Measurements from ENCODE around the gene F7.

The F7 gene

GRCh38 chr13:113119822-113120189 is 14.2 kb downstream of the F7 start:
- DNase-seq = no peak

DNA sequence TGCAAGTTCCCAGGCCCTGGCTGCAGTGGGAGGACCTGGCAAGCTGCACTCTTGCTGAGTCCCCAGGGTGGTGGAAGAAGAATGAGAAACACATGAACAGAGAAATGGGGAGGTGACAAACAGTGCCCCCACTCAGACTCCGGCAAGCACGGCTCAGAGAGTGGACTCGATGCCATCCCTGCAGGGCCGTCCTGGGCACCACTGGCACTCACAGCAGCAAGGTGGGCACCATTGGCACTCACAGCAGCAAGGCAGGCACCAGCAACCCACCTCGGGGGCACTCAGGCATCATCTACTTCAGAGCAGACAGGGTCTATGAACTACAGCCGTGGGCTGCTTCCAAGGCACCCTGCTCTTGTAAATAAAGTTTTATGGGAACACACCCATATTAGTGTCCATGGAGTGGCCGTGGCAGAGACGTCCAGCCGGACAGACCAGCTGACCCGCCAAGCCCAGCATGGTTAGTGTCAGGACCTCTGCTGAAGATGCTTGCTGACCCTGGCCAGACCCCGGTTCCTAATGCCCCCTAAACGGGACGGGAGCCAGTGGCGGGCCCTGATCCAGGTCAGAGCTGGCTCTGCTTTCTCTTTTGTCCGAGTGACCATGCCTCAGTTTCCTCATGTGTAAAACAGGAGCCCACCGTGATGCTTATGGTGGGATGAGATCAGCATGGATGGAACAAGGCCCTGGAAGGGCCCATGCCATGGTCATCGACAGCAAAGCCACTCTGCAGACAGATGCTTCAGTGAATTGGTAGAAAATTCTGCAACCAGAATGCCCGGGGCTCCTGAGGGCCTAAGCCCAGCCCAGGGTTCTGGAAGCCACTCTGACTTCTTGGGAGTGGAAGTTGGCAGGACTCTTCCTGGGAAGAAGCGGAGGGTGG is 14.9 kb downstream of the F7 start:
- DNase-seq = no peak

DNA sequence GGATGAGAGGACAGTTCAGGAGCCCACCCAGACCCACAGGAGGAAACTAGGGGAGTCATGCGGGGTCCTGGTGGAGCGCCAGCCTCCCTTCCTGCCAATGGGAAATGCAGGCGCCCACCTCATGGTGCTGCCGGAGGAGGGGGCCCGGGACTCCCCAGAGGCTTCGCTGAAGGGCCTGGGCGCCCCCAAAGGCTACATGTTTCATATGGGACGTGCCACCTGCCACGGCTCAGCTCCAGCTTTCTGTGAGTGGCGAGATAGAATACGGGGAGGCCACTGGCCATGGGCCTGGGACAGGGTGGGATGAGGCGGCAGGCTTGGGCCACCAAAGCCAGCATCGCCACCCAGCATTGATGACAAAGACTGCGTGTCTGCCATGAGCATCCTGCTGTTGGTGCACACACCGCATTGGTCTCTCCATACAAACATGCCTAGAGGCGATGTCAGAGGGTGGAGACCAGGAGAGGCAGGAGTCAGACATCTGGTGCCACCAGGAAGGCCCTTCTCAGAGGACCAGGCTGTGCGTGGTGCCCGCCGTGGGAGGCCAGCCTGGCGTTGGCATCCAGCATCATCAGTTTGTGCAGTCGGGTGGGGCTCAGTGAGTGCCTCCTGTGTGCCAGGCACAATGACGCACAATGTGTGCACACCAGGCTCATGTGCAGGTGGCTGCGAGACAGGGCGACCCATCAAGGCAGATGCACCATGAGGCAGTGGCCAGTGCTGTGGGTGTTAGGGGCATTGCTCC is 15.8 kb downstream of the F7 start:
- DNase-seq = no peak

DNA sequence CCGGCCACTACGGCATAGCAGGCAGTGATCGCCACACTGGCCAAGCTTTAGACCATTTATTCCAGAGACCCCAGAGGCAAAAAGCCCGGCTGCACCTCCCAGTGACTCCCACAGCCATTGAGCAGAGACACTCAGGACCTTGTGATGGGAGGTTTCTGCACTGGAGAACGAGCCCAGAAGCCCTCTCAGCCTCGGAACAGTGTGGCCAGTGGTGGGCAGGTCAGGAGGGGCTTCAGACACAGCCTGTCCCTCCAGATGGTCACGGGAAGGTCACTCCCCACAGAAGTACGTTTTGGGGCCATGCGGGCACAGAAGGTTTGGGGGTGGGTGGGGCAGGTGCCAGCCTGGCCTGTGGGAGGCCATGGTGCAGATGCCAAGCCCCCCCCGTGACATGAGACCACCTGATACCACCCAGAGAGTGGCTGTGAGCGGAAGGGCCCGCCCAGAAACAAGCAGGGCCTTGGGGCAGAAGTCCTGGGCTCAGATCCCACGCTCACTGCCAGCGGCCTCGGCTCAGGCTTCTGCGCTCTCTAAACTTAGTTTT is 16.4 kb downstream of the F7 start:
- no peak for DNase-seq

DNA sequence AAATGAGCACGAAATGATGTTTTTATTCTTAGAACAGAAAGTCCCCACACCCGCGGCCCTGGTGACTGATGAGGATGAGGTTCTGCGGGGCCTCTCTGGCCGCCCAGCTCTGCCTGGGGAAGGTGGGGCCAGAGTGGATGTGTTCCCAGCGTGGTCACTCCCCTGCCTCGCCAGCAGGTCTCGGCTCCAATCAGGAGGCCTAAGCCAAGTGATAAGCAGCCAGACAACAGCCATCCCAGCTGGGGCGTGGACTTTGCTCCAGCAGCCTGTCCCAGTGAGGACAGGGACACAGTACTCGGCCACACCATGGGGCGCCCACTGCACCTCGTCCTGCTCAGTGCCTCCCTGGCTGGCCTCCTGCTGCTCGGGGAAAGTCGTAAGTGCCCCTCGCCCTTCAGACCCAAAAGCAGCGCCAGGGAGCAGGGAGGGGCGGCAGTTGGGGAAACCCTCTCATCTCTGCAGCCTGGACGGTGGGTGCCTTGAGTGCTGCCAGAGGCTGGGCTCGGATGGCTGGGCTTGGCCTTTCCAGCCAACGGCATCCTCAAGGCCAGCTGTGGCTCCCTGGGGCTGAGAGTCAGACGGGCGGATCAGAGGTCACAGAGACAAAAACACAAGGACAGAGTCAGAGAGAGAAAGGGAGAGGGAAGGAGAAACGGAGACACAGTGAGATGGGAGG is 17.1 kb downstream of the F7 start, which contains the start of gene F10:
Gene F10 (plus strand): TSS at position 250 of the 676 bp plus-strand sequence. CDS start 57 bp downstream, at position 307.
- DNase-seq = no peak

- no peak for DNase-seq
These were observed 17.9 kb downstream of the F7 start for GRCh38 chr13:113123226-113124201.

DNA sequence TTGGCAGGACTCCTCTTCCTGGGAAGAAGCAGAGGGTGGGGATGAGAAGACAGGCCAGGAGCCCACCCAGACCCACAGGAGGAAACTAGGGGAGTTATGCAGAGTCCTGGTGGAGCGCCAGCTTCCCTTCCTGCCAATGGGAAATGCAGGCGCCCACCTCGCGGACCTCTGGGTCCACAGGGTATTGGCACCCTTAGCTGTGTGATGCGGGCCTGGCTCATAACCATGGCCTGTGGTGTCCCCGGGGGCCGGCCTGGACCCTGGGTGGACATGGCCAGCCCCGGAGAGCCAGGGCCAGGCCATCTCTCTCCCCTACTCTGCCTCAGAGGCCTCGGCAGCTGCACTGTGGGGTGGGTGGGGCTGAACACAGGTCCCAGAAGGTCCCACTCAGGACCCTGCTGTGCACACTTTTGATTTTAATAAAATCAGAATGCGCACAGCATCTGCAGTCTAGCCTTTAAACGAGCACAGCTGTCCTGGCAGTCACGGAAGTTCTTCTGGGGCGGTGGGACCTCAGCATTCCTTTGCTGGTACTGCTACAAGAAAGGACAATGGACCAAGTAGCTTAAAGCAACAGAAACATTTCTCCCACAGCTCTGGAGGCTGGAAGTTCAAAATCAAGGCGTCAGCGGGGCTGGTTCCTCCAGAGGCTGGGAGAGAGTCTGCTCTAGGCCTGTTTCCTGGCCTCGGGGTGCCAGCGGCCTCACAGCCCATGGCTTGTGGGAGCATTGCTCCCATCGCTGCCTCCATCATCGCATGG is 18.8 kb downstream of the F7 start:
- no peak for DNase-seq

DNA sequence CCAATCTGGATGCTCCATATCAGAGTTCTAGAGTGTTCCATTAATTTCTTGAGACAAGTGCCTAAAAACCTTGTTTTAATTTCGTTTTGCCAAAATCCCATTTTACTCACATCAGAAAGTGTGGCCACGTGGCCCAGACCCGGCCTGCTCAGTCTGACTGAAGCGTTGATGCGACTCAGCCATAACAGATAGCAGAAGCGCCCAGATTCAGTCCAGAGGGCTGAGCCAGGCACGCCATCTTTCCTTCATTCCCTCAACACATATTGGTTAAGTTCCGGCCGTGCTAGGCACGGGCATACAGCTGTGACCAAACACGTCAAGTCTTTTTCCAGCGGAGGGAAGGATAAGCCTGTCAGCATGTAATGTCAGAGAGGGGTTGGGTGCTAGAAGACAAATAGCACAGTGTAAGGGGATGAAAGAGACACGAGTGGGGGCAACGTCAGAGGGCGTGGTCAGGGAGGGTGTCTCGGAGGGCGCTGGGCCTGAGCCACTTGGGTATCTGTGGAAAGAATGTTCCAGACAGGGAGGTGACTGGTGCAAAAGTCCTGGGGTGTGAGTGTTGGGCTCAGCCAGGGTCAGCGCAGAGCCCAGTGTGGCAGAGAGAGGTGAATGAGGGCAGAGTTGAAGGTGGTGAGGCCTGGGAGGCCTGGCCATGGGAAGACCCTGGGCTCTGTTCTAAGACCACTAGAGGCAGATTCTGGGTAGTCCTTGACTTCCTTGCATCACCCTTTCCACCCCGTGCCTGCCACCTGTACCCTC is 20.1 kb downstream of the F7 start:
- DNase-seq = no peak

DNA sequence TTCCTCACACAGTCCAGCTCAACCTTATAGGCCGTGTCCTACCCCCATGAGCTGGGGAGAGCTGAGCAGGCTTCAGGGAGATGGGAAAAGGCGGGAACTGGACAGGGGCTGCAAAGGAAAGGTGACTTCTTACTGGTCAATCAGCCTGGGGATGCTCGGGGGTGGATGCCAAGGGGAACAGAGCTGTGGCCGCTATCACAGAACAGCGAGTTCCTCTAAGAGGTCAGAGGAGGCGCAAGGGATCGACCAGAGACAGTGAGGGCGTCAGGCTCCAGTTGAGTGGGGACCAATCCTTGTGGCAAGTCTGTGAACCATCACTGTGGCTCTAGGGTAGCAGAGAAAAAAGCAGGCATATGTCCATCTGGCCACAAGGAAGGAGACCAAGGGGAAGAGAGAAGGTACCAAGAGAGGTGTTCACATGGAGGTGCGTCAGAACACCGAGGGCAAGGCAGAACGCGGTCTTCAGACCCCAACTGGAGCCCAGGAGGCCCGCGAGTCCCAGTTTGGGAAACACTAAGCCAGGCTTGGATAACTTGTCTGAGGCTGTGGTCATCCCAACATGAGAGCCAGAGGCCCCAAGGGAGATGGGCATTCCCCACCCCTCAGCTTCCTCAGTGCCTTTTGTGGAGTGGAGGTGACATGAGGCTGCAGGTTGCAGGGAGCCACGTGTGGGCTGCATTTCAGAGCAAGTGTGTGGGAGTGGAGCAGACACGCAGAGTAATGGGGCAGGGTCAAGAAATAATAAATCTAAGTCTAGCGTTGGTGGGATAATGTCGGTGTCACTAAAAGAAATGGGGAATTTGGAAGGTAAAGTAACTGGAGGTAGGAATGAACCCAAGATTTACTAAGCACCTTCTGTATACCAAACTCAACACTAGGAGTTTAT is 20.9 kb downstream of the F7 start:
- DNase-seq = no peak

DNA sequence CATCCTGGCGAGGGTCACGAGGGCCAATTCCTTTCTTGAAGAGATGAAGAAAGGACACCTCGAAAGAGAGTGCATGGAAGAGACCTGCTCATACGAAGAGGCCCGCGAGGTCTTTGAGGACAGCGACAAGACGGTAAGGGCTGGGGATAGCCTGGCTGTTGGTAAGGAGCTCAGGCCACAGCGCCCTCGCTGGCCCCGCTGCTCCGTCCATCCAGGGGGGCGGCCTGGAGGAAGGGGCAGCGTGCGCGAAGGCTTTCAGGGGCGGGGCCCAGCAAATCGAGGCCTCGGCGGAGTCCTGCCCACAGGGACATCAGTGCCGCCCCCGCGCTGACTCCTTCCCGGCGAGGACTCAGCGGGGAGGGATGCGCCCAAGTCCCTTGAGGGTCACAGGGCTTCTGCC is 23.9 kb downstream of the F7 start:
- no peak for DNase-seq

GRCh38 chr13:113129921-113130750 is 24.5 kb downstream of the F7 start:
- no peak for DNase-seq

GRCh38 chr13:113135281-113135760 is 29.7 kb downstream of the F7 start:
- no peak for DNase-seq

DNA sequence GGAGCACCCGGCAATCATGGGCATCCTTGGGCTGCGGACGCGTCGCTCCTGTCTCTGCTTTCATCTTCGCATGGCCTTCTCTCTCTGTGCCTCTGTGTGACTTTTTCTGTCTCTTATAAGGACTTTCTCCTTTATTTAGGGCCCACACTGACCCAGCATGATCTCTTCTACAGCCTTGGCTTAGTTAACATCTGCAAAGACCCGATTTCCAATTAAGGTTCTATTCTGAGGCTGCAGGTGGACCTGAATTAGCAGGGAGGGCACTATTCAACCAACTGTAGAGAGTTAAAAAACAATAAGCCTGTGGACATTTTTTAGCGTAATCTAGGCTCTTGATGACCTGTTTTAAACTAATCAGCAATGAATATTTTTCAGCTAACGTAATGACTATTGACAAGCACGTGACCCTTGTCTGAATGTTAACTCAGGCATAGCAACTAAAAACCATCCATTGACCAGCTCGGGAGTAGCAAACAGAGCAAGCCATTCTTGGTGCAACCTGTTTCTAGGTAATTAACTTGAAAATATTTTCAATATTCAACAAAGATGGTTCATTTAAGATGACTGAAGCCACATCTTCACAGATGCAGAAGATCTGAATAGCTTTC is 32.2 kb downstream of the F7 start:
- DNase-seq = no peak

GRCh38 chr13:113138792-113139551 is 33.4 kb downstream of the F7 start:
- DNase-seq = no peak

- DNase-seq = no peak
These were observed 34.0 kb downstream of the F7 start for GRCh38 chr13:113139577-113139976.

DNA sequence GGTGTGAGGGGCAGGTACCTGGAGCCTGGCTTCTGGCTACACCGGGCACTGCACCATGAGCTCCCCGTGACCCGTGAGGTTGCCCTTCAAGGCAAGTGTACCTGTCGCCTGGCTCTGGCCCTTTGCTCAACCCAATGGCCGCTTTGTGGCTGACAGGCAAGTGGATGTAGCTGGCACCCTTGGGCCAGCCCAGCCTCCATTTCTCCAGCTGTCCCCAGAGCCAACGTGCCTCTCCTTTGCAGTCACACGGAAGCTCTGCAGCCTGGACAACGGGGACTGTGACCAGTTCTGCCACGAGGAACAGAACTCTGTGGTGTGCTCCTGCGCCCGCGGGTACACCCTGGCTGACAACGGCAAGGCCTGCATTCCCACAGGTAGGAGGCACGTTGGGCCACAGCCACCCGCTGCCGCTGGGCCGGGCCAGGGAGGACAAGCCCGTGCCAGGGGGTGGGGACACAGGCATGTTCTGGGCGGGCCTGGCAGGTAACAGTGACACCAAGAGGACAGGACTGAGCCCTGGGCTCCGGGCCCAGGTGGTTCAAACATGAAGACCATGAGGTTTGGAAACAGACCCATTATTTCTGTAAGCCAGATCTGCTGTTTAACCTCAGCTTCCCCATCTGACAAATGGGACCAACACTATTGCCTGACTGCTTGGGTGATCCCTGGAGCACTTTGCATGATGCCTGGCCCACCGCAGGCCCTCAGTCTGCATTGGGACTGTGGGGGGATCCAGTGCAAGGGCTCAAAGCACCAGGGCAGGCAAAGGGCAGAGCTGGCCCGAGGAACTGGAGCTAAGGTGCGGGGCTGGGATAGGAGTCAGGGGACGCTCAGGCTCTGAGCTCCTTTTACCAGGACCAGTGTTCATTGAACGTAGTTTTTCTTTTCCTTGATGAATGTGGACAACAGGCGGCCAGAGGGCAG is 35.3 kb downstream of the F7 start:
- DNase-seq = no peak
